ENCODE data around the gene NOMO2.
"Not testable (repeated sequence)": the region's sequence is repeated elsewhere in the genome, so short reads cannot be mapped to it uniquely, and the experiment has no call there.

GRCh38 chr16:18409532-18410293, 152.2 kb downstream of the NOMO2 start:
- not testable (repeated sequence) for TF ChIP-seq TAF1, POLR2A, POLR2AphosphoS5 (IDR thresholded peaks at IDR 0.05; ENCODE audit: low read depth, low read length)
